ENCODE data around the gene DDX39A.
A peak's percentile ranks its signal among the peaks of the same experiment; 100 is the strongest.

The DDX39A gene

DNA sequence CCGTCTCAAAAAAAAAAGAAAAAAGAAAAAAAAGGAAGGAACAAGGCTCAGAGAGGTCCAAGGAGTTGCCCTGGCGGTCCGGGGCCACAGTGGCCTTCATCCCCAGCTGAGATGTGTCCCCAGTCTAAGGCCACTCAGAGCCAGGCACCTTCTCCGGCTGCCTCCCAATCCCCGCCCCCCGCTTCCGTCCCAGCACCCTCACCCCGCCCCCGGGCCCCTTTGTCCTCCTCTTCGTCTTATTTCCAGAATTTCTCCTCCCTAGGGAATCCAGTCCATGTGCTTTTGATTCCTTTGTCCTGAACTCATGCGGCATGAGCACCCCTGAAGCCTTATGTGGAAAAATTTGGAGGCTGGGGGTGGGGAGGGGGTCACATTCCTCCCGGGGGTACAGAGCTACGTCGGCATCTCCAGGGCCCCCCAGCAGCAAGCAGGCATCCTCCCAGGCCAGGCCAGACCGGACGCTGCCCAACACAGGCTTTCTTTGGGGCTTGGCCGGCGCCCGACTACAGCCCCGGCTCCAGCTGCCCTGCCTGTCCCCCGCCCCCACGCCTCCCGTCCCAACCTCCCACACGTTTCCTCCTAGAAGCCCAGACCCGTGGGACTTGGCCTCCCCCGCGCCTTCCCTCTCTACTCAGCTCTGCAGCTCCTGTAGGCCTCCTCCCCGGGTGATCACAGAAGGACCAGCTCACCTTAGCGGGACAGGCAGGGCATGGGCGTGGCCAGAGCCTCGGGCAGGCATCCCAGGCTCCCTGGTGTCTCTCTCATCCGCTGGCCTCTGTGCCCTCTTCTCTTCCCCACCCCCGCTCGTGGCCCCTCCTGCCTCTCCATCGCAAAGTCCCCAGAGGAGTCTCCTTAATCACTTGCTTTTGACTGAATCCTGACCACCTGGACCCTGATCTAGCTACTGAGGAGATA is 55.7 kb downstream of the DDX39A start:
- H3K27ac ChIP-seq (ENCODE audit: insufficient read depth, low read depth, low read length, poor library complexity, severe bottlenecking) = peak overlapping the region; percentile 80
- peak overlapping the region; percentile 37 for H3K4me3 ChIP-seq (ENCODE audit: insufficient read depth, low read depth, low read length)
- no peaks in the 10 kb centered on the region for H3K36me3 ChIP-seq (ENCODE audit: control insufficient read depth, insufficient read depth, low read length)
- no peaks in the 10 kb centered on the region for H3K4me1 ChIP-seq (ENCODE audit: control insufficient read depth, insufficient read depth, low read length)
- 7% methylated on average over 35 of the region's 35 CpGs for WGBS, 2 experiments
- no peaks in the 10 kb centered on the region for H3K9me3 ChIP-seq (ENCODE audit: control insufficient read depth, low read length)
- no peaks in the 10 kb centered on the region for H3K27me3 ChIP-seq (ENCODE audit: control insufficient read depth, insufficient read depth, low read length, poor library complexity, severe bottlenecking)

DNA sequence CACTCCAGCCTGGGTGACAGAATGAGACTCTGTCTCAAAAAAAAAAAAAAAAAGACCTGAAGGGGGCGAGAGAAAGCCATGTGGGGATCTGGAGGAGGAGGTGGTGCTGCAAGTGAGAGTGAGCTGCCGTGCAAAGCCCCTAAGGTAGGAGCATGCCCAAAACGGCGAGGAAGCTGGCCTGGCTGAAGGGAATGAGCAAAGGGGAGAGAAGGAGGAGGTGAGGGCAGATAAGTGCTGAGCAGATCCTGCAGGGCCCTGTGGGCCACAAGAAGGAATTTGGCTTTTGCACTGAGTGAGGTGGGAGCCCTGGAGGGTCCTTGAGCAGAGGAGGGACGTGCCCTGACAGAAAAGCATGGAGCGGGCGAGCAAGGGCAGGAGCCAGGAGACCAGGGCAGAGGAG is 57.3 kb downstream of the DDX39A start:
- no peaks in the 10 kb centered on the region for H3K27me3 ChIP-seq (ENCODE audit: control insufficient read depth, insufficient read depth, low read length, poor library complexity, severe bottlenecking)
- 61 to 69% methylated on average over 7 of the region's 7 CpGs for WGBS, 2 experiments
- no peaks in the 10 kb centered on the region for H3K4me1 ChIP-seq (ENCODE audit: control insufficient read depth, insufficient read depth, low read length)
- H3K4me3 ChIP-seq (ENCODE audit: insufficient read depth, low read depth, low read length) = no peak overlapping the region
- H3K36me3 ChIP-seq (ENCODE audit: control insufficient read depth, insufficient read depth, low read length) = no peaks in the 10 kb centered on the region
- H3K27ac ChIP-seq (ENCODE audit: insufficient read depth, low read depth, low read length, poor library complexity, severe bottlenecking) = no peak overlapping the region
- no peaks in the 10 kb centered on the region for H3K9me3 ChIP-seq (ENCODE audit: control insufficient read depth, low read length)
